ENCODE results near the gene CD226.
"Not testable (repeated sequence)": the region's sequence is repeated elsewhere in the genome, so short reads cannot be mapped to it uniquely, and the experiment has no call there.

Gene CD226

DNA sequence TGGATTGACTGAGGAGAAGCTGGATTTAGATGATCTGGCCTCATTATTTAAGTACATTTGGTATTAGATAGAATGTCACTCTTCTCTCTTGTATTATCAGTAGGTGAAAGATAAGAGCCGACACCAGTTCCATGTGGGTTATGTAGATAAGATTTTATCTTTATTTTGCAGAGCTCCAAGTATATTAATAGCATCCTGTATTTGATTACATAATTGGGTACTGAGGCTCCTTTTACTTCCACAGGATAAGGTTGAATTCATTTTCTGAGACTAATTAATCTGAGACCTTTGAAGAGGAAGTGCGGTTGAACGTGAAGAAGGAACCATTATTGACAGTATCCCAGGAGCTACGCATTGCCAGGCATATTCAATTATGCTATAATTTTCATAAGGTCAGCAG is 32.8 kb upstream of the CD226 start:
- Histone ChIP-seq H3K9me3 (ENCODE audit: insufficient read depth, low read depth, low read length) (peaks cover 8% of the 10 kb centered on the region; the same call in 1 of the 2 replicates), H3K9ac (ENCODE audit: low read depth, low read length) (no peak overlapping the region), H3K36me3 (ENCODE audit: insufficient read depth, low read length) (no peaks in the 10 kb centered on the region), H3K27ac (ENCODE audit: low read depth, low read length) (no peak overlapping the region), H3K4me1 (ENCODE audit: insufficient read depth, low read length) (peaks cover 22% of the 10 kb centered on the region), H3K4me3 (ENCODE audit: low read length) (no peak overlapping the region), H3K27me3 (ENCODE audit: insufficient read depth, low read length) (no peaks in the 10 kb centered on the region)
- 100% methylated on average over 3 of the region's 4 CpGs for WGBS

DNA sequence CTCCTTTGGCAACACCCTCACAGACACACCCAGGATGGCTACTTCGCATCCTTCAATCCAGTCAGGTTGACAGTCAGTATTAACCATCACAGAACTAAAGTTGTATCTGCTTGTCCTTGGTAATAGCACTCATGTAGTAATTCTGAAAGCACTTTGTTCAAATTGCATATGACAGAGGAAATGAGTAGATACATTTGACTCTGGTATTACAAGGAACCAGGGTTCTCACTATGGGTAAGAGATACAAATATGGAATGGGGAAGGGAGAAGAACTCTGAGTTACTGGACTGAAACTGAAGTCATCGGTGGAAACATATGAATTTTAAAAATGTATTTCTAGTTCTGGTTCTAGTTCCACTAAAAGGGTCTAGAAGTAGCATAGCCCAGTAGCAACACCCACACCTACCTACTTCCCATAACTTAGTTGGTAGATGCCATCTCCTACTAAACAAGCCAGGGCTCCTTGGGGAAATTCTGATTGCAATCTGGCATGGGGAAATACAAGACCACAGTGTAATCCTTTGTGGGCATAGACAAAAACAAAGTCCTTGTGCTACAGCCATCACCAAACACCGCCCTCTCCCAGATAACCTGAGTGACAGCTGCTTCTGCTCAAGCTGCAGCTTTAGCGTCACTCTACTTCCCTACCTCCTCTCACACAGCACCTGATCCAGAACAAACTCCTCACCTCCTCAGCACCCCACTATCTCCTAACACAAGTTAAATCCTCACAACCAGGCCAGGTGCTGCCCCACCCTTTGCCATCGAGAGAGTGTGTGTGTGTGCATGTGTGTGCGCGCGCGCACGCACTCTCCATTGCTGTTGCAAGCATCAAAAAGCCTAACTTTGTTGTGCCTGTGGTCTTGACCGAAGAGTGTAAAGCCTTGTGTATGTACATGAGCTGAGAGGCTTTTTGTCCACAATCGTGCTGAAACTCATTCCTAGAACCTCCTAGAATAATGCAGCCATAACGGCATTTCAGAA is 31.4 kb upstream of the CD226 start:
- Histone ChIP-seq H3K27me3 (ENCODE audit: insufficient read depth, low read length) (no peaks in the 10 kb centered on the region), H3K27ac (ENCODE audit: low read depth, low read length) (no peak overlapping the region), H3K9ac (ENCODE audit: low read depth, low read length) (no peak overlapping the region), H3K36me3 (ENCODE audit: insufficient read depth, low read length) (no peaks in the 10 kb centered on the region), H3K4me3 (ENCODE audit: low read length) (no peak overlapping the region), H3K4me1 (ENCODE audit: insufficient read depth, low read length) (peaks cover 22% of the 10 kb centered on the region), H3K9me3 (ENCODE audit: insufficient read depth, low read depth, low read length) (peaks cover 8% of the 10 kb centered on the region; the same call in 1 of the 2 replicates)
- 89% methylated on average over 13 of the region's 13 CpGs for WGBS

- not testable (repeated sequence) for H3K27me3 ChIP-seq (ENCODE audit: insufficient read depth, low read length); H3K9ac ChIP-seq (ENCODE audit: low read depth, low read length); H3K4me3 ChIP-seq (ENCODE audit: low read length); H3K4me1 ChIP-seq (ENCODE audit: insufficient read depth, low read length); H3K36me3 ChIP-seq (ENCODE audit: insufficient read depth, low read length); H3K27ac ChIP-seq (ENCODE audit: low read depth, low read length)
- H3K9me3 ChIP-seq (ENCODE audit: insufficient read depth, low read depth, low read length) = peaks cover 10% of the 10 kb centered on the region; the same call in 1 of the 2 replicates
- 94% methylated on average over 4 of the region's 4 CpGs for WGBS
Measured at GRCh38 chr18:69975294-69975693, 27.6 kb upstream of the CD226 start.

GRCh38 chr18:69974365-69974764 is 26.7 kb upstream of the CD226 start:
- Histone ChIP-seq H3K4me3 (ENCODE audit: low read length) (no peak overlapping the region), H3K27ac (ENCODE audit: low read depth, low read length) (no peak overlapping the region), H3K9me3 (ENCODE audit: insufficient read depth, low read depth, low read length) (peaks cover 10% of the 10 kb centered on the region; the same call in 1 of the 2 replicates), H3K4me1 (ENCODE audit: insufficient read depth, low read length) (no peaks in the 10 kb centered on the region), H3K9ac (ENCODE audit: low read depth, low read length) (no peak overlapping the region), H3K27me3 (ENCODE audit: insufficient read depth, low read length) (no peaks in the 10 kb centered on the region), H3K36me3 (ENCODE audit: insufficient read depth, low read length) (no peaks in the 10 kb centered on the region)
- 97% methylated on average over 1 of the region's 1 CpG for WGBS

DNA sequence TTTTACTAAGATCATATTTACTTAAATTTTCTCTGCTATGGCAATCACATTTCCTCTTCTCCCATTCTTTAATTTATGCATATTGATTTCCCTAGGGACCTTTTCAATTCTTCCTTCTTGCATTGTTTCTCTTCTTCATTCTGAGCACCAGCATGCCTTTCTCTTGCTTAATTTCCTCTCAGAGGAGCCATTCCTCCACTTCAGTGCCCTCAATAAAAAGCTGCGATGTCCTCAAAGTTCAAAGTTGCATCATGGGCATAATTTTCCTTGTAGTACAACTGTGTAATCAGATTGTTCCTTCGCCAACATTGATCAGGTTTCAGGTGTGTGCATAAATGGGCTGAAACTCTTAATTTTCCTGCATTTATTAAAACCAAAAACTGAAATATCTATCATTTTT is 21.8 kb upstream of the CD226 start:
- Histone ChIP-seq H3K27me3 (ENCODE audit: insufficient read depth, low read length) (no peaks in the 10 kb centered on the region), H3K9ac (ENCODE audit: low read depth, low read length) (no peak overlapping the region), H3K36me3 (ENCODE audit: insufficient read depth, low read length) (no peaks in the 10 kb centered on the region), H3K9me3 (ENCODE audit: insufficient read depth, low read depth, low read length) (0 out of 2 replicates have a peak, but pooled peaks cover 2% of the 10 kb centered on the region), H3K4me3 (ENCODE audit: low read length) (no peak overlapping the region), H3K27ac (ENCODE audit: low read depth, low read length) (no peak overlapping the region), H3K4me1 (ENCODE audit: insufficient read depth, low read length) (no peaks in the 10 kb centered on the region)
- WGBS = 96% methylated on average over 2 of the region's 2 CpGs

DNA sequence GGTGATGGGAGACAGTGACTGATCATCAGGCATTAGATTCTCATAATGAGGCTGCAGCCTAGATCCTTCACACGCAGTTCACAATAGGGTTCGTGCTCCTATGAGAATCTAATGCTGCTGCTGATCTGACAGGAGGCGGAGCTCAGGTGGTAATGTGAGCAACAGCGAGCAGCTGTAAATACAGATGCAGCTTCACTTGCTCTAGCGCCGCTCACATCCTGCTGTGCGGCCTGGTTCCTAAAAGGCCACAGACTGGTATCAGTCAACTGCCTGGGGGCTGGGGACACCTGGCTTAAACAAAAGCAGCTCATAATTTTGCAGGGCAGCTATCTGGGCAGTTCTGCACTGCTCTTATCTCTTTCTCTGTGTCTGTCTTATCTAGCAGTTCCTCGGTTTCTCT is 20.4 kb upstream of the CD226 start:
- H3K27me3 ChIP-seq (ENCODE audit: insufficient read depth, low read length) = no peaks in the 10 kb centered on the region
- no peaks in the 10 kb centered on the region for H3K36me3 ChIP-seq (ENCODE audit: insufficient read depth, low read length)
- H3K4me1 ChIP-seq (ENCODE audit: insufficient read depth, low read length) = no peaks in the 10 kb centered on the region
- no peak overlapping the region for H3K9ac ChIP-seq (ENCODE audit: low read depth, low read length)
- H3K9me3 ChIP-seq (ENCODE audit: insufficient read depth, low read depth, low read length) = 0 out of 2 replicates have a peak, but pooled peaks cover 2% of the 10 kb centered on the region
- no peak overlapping the region for H3K4me3 ChIP-seq (ENCODE audit: low read length)
- no peak overlapping the region for H3K27ac ChIP-seq (ENCODE audit: low read depth, low read length)
- WGBS = 84% methylated on average over 8 of the region's 8 CpGs

DNA sequence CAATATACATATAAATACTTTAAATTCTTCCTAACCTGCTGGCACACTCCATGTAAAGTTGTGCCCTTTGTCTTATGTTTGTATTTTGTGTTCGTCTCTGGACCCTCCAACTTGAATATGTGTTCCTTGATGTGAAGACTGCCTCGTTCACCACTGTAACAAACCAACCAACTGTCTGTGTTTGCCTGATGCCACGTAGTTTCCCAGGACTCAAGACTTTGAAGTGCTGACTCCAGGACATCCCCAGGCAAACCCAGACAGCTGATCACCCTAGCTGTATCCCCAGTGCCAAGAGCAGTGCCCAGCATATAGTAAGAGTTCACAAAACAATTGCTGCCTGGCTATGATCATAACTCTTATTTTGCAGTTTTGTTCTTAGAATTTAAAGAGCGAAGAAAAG is 15.5 kb upstream of the CD226 start:
- Histone ChIP-seq H3K27ac (ENCODE audit: low read depth, low read length) (no peak overlapping the region), H3K27me3 (ENCODE audit: insufficient read depth, low read length) (no peaks in the 10 kb centered on the region), H3K9me3 (ENCODE audit: insufficient read depth, low read depth, low read length) (no peaks in the 10 kb centered on the region), H3K9ac (ENCODE audit: low read depth, low read length) (no peak overlapping the region), H3K4me3 (ENCODE audit: low read length) (no peak overlapping the region), H3K36me3 (ENCODE audit: insufficient read depth, low read length) (no peaks in the 10 kb centered on the region), H3K4me1 (ENCODE audit: insufficient read depth, low read length) (no peaks in the 10 kb centered on the region)
- WGBS = 95% methylated on average over 3 of the region's 4 CpGs

DNA sequence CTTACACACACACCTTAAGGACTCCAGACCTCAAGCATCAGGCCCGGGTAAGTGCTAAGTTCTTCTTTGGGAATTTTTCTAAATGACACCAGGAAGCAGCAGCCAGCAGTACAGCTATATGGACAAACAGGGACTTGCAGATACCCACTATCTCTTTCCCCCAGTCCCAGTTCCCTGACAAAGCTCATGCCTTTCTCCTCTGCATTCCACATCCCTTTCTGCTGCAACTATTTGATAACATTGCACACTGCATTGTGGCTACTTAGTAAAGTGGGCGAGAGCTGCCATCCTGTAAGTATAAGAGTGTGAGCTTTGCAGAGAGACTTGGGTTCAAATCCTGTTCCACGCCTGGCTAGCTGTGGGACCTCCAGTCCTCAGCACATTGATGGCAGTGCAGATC is 14.0 kb upstream of the CD226 start:
- H3K9ac ChIP-seq (ENCODE audit: low read depth, low read length) = no peak overlapping the region
- no peaks in the 10 kb centered on the region for H3K36me3 ChIP-seq (ENCODE audit: insufficient read depth, low read length)
- H3K27me3 ChIP-seq (ENCODE audit: insufficient read depth, low read length) = no peaks in the 10 kb centered on the region
- no peak overlapping the region for H3K4me3 ChIP-seq (ENCODE audit: low read length)
- WGBS = 94% methylated on average over 3 of the region's 3 CpGs
- no peak overlapping the region for H3K27ac ChIP-seq (ENCODE audit: low read depth, low read length)
- no peaks in the 10 kb centered on the region for H3K4me1 ChIP-seq (ENCODE audit: insufficient read depth, low read length)
- no peaks in the 10 kb centered on the region for H3K9me3 ChIP-seq (ENCODE audit: insufficient read depth, low read depth, low read length)

DNA sequence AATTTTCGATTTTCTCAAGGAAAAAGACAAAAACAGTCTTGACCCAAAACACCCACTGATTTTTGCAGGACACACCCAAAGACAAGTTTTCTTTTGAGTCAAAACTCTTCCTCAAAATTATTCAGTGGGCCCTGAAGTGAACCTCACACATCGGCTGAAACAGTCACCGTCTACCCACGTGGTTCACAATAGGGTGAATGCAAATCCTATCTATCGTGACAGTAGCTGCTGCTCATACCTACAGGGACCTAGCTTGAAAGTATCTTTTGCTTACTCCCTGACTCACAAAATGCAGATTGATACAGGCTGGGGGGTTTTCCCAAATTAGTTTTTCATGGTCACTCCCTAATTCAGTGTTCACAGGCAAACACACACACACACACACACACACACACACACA is 10.7 kb upstream of the CD226 start:
- Histone ChIP-seq H3K27me3 (ENCODE audit: insufficient read depth, low read length) (no peaks in the 10 kb centered on the region), H3K4me1 (ENCODE audit: insufficient read depth, low read length) (no peaks in the 10 kb centered on the region), H3K27ac (ENCODE audit: low read depth, low read length) (no peak overlapping the region), H3K36me3 (ENCODE audit: insufficient read depth, low read length) (no peaks in the 10 kb centered on the region), H3K9me3 (ENCODE audit: insufficient read depth, low read depth, low read length) (no peaks in the 10 kb centered on the region), H3K4me3 (ENCODE audit: low read length) (no peak overlapping the region), H3K9ac (ENCODE audit: low read depth, low read length) (no peak overlapping the region)
- WGBS = 92% methylated on average over 5 of the region's 5 CpGs

GRCh38 chr18:69957747-69958146 is 10.1 kb upstream of the CD226 start:
- 95% methylated on average over 3 of the region's 3 CpGs for WGBS
- H3K4me3 ChIP-seq (ENCODE audit: low read length) = no peak overlapping the region
- H3K27ac ChIP-seq (ENCODE audit: low read depth, low read length) = no peak overlapping the region
- H3K9ac ChIP-seq (ENCODE audit: low read depth, low read length) = no peak overlapping the region
- no peaks in the 10 kb centered on the region for H3K36me3 ChIP-seq (ENCODE audit: insufficient read depth, low read length)
- no peaks in the 10 kb centered on the region for H3K9me3 ChIP-seq (ENCODE audit: insufficient read depth, low read depth, low read length)
- H3K4me1 ChIP-seq (ENCODE audit: insufficient read depth, low read length) = no peaks in the 10 kb centered on the region
- no peaks in the 10 kb centered on the region for H3K27me3 ChIP-seq (ENCODE audit: insufficient read depth, low read length)

DNA sequence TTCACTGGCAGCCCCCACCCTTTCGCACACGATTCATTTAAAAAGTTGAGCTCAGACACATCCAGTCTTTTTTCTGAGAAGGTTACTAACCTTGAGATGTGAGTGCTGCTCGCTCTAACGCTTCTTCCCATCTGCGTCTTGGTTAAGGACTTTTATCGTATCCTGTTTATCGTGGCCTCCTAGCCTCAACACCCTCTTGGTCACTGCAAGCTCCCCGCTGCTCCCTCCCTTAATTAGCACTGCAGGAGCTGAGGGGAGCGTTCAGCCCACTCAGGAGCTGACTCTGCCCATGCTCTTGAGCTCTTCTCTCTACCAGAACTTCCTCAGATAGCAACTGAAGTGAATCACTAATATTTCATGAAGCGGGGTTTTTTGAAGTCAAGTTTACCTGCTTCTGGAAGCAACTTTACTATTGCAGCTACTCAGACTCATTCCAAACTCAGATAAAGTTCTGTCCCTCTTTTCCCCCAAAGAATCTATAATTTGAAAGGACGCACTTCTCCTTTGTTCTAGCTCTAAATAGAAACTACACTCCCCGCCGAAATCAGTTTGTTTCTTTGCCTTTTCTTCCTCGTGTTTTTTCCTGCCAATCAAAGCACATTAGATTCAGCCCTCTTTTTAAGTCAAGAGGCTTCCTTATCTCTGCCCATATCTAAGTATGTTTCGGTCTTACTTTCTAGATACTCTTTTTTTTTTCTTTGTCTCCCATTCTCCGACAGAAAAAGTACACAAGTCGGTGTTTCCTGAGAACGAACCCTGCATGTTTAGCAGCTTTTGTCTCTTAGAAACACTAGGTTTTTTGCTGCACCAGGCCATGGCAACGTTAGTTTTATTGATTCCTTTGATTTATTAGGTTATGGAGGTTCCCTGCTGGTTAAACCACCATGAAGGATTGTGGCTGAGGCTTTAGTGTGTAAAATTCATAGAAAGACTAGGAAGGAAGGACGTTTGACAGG is 9.3 kb upstream of the CD226 start:
- WGBS = 87% methylated on average over 20 of the region's 20 CpGs
- H3K4me3 ChIP-seq (ENCODE audit: low read length) = no peak overlapping the region
- no peak overlapping the region for H3K9ac ChIP-seq (ENCODE audit: low read depth, low read length)
- no peaks in the 10 kb centered on the region for H3K27me3 ChIP-seq (ENCODE audit: insufficient read depth, low read length)
- no peaks in the 10 kb centered on the region for H3K36me3 ChIP-seq (ENCODE audit: insufficient read depth, low read length)
- H3K27ac ChIP-seq (ENCODE audit: low read depth, low read length) = no peak overlapping the region
- no peaks in the 10 kb centered on the region for H3K9me3 ChIP-seq (ENCODE audit: insufficient read depth, low read depth, low read length)
- H3K4me1 ChIP-seq (ENCODE audit: insufficient read depth, low read length) = no peaks in the 10 kb centered on the region

Data from HUES64 (cell line).